HG03095 (cell line): ENCODE measurements around the gene RPL10L.

Experiments used
- ATAC-seq: cut with Tn5 transposase; IDR thresholded peaks from one replicate; pipeline ENCODE4 v1.9.1; 2021; ENCODE audit warnings: moderate library complexity; ENCODE audit not compliant: unreplicated experiment

RPL10L gene

GRCh38 chr14:46651526-46652144 lies at the start of gene RPL10L:
Gene RPL10L (minus strand): TSS chr14:46651781. CDS start chr14:46651736, 45 bp downstream.
- ATAC-seq = no peak

GRCh38 chr14:46691819-46692218 lies 40.2 kb upstream of the RPL10L start:
- ATAC-seq = no peak

- no peak for ATAC-seq
Observed at GRCh38 chr14:46686652-46687051, 35.1 kb upstream of the RPL10L start.

- ATAC-seq = no peak
Observed at GRCh38 chr14:46672128-46672527, 20.5 kb upstream of the RPL10L start.

GRCh38 chr14:46663382-46663781 lies 11.8 kb upstream of the RPL10L start:
- ATAC-seq = no peak

GRCh38 chr14:46661728-46662127 lies 10.1 kb upstream of the RPL10L start:
- no peak for ATAC-seq

GRCh38 chr14:46653031-46653755 lies 1.6 kb upstream of the RPL10L start:
- ATAC-seq = no peak

GRCh38 chr14:46646796-46647195 lies 4.8 kb downstream of the RPL10L start:
- no peak for ATAC-seq

GRCh38 chr14:46626876-46627275 lies 24.7 kb downstream of the RPL10L start:
- no peak for ATAC-seq
